22Rv1 (cell line): ENCODE results near the gene DENND2C.

Source experiments
- H3K27ac ChIP-seq: fragments of 450-650 bp; 2 replicates; pipeline ENCODE4 v1.5.1; 2017
- ZFX ChIP-seq: fragments of 450-650 bp; IDR thresholded peaks from 2 replicates; pipeline ENCODE4 v1.6.1; 2017; ENCODE audit warnings: antibody characterized with exemption, borderline replicate concordance
- TF ChIP-seq, protein P1 (sequence below): fragments of 450-650 bp; IDR thresholded peaks from 2 replicates; pipeline ENCODE4 v1.5.1; 2017; ENCODE audit warnings: mild to moderate bottlenecking

The DENND2C gene

DNA sequence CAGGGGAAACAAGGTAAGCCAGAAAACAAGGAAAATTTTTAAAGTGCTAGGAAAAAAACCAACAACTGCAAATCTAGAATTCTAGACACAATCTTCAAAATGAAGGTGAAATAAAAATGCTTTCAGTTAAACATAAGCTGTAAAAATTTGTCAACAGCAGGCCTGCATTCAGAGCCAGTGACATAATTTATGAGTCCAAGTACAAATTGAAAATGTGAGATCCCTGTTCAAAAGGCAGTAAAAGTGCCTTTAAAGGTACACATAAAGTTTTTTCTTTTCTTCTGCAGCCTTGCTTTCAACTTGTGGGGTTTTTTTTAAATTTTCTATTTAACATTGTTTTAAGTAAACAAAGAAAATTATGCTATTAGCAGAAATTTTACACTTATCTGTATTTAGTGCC is 37.4 kb downstream of the DENND2C start:
- H3K27ac ChIP-seq, result no peak overlapping the region

DNA sequence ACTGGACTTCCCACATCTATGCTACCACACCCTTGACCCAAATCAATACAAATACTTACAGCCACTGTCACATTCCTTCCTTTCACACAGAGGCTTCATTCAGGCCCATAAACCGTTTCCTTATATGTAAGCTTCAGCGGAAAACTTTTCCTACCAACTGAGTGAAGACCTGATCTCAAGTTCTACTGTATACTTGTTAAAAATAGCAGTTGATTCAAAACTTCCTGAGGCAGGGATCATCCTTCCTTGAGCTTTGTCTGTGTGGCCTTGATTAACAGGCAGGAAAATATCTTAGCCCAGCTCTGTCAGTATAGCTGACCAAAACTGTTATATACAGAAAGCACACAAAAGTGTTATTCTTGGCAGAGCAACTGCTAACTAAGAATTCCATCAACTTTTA is 42.7 kb downstream of the DENND2C start:
- no peak for TF ChIP-seq ZFX
- TF ChIP-seq, protein P1, sequence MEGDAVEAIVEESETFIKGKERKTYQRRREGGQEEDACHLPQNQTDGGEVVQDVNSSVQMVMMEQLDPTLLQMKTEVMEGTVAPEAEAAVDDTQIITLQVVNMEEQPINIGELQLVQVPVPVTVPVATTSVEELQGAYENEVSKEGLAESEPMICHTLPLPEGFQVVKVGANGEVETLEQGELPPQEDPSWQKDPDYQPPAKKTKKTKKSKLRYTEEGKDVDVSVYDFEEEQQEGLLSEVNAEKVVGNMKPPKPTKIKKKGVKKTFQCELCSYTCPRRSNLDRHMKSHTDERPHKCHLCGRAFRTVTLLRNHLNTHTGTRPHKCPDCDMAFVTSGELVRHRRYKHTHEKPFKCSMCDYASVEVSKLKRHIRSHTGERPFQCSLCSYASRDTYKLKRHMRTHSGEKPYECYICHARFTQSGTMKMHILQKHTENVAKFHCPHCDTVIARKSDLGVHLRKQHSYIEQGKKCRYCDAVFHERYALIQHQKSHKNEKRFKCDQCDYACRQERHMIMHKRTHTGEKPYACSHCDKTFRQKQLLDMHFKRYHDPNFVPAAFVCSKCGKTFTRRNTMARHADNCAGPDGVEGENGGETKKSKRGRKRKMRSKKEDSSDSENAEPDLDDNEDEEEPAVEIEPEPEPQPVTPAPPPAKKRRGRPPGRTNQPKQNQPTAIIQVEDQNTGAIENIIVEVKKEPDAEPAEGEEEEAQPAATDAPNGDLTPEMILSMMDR, result no peak
- no peak overlapping the region for H3K27ac ChIP-seq

More for the DNA sequence above, 37.4 kb downstream of the DENND2C start:
- TF ChIP-seq, protein P1, result no peak
- TF ChIP-seq ZFX, result no peak

DNA sequence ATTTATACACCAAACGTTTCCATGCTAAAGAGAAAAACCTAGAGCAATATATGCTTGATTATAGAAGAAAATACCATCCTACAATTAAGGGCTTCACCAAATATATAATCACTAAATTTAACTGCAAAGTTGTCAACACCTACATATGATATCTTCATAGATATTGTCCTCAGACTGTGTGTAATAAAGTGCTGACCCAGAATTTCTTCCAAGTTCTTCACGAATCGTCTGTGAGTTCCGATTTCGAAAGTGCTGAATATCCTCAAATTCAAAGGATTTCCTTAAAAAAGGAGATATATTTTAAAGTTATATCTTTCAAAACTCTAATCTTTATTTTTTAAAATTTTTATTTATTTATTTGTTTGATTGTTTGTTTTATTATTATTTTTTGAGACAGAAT is 46.5 kb downstream of the DENND2C start:
- no peak for TF ChIP-seq ZFX
- TF ChIP-seq, protein P1, result no peak
- no peak overlapping the region for H3K27ac ChIP-seq

DNA sequence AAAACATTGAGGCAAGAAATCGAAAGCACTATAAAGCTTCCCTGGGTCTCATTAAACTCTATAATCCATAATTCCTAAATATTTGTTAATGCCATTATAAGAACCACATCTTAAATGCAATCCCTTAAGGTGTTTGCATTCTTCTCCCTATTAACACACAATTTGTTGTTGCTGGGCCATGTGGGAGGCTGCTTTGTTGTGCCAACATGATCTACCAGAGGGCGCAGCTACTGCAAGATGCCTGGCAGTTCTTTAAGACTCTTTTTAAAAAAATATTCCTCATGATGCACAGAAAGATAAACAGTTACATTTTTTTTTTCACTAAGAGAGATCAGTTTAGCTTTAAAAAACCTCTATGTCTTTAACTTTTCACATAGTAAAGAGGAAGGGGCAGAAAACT is 49.4 kb downstream of the DENND2C start:
- TF ChIP-seq, protein P1, result no peak; the same call in 1 of the 2 replicates
- no peak for TF ChIP-seq ZFX
- no peak overlapping the region for H3K27ac ChIP-seq

DNA sequence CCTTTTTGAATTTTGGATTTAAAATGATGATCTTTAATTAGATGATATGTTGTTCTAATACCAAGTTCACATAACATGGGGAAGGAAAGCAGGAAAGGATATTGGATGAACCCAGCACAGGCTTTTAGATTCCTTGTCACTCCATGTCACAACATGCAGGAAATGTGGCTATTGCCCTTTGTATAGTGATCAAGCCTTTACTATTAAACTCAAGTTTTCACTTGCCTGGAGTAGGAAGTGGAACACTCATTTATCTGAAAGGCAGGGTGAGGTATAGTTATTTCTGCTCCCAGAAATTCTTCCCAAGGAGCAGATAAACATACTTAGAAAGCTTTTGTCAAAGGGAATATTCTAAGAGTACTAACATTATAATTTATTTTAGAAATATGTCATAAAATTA is 51.2 kb downstream of the DENND2C start:
- TF ChIP-seq, protein P1, result no peak
- TF ChIP-seq ZFX, result no peak
- H3K27ac ChIP-seq, result no peak overlapping the region

DNA sequence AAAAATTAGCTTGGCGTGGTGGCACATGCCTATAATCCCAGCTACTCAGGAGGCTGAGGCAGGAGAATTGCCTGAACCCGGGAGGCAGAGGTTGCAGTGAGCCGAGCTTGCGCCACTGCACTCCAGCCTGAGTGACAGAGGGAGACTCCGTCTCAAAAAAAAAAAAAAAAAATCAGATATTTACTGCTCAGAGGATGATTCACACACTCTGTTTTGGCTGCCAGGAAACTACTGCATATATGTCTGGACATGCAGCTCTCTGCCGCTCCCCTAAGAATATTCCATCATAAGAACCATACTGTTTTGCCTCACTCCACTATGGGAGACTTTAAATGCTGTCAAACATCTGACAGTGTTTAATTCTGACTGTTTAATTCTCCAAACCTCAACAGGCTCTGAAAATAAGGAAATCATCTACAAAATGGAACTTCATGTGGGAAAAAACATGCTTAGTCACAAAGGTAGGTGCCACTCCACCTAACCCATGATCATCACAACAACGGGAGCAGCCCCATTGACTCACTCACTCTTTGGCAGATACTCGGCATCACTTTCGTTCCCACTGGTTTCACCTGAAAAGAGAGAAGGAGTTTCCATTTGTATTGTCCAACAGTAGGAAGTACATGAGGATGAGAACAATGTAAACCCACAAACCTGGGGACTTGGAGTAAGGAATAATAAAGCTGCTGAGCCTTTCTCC is 59.2 kb downstream of the DENND2C start:
- TF ChIP-seq, protein P1, result no peak
- no peak for TF ChIP-seq ZFX
- no peak overlapping the region for H3K27ac ChIP-seq

DNA sequence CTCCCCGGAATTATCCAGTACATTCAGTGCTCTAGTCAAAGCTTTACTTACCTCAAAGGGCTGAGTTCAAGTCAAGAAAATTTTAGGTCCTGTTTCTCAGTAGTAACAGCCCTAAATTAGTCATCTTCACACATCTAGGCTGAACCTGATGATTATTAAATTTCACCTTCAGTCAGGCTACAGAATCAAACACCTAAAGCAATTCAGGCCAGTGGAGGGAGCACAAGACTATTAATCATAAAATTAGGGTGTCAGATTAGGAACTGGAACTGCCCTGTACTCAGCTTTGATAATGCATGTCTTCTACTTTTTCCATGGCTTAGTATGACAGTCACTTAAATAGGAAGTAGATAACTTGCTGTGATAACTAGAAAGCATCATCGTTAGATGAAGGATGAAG is 60.0 kb downstream of the DENND2C start:
- H3K27ac ChIP-seq, result no peak overlapping the region

More for the DNA sequence above, 60.0 kb downstream of the DENND2C start:
- no peak for TF ChIP-seq ZFX
- TF ChIP-seq, protein P1, result no peak
